Measurements from ENCODE around the gene ECHDC1. TPM values are rescaled to one million over a fixed set of nuclear protein-coding genes. Genes with fewer than 3 reads are reported as not detected.

Gene ECHDC1
- total RNA-seq, 1 experiment from 2014 or later = 47.2 TPM

DNA sequence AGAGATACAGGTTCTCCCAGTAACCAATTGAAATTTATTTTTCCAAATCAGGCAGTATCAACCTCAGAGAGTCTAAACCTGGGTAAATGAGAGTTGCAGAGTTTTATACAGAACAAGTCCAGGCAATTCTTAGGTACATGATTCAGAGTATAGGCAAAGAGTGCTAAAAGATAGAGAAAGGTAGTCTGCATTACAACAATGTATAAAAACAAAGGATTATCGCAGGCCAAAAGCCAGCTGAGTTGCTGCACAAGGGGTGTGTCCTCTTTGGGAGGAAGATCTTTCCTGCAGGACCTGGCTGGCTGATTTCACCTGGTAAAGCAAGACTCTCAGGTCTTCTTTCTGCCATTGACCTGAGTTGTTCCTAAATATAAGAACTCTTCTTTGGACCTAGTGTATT, 48.9 kb upstream of the ECHDC1 start:
- DNase-seq (ENCODE audit: low read depth, low spot score) (no peak), ATAC-seq (no peak)
- intact Hi-C loops (cut with micrococcal nuclease) = no loop called here
- Histone ChIP-seq H3K79me2 (ENCODE audit: insufficient read depth, low read length) (no peaks in the 10 kb centered on the region), H3K9ac (ENCODE audit: low read length) (no peak overlapping the region), H3K4me2 (ENCODE audit: low read length) (no peak overlapping the region), H3K36me3 (ENCODE audit: control insufficient read depth in 1 of 2, insufficient read depth in 2 of 2, low read length in 2 of 2) (no peaks in the 10 kb centered on the region), H3K27me3 (ENCODE audit: insufficient read depth, low read length) (no peaks in the 10 kb centered on the region), H2AFZ (ENCODE audit: low read depth, low read length, poor library complexity, severe bottlenecking) (no peak overlapping the region), H3K4me3 (replicated peaks in 1 of 2; ENCODE audit: low read depth in 1 of 2, low read length in 2 of 2) (no peak overlapping the region), H3K9me2 (ENCODE audit: insufficient read depth) (no peaks in the 10 kb centered on the region), H3K9me3 (ENCODE audit: control insufficient read depth in 1 of 2, insufficient read depth in 1 of 2, low read depth in 1 of 2, low read length in 2 of 2) (no peaks in the 10 kb centered on the region), H3K27ac (ENCODE audit: low read depth, low read length) (no peak overlapping the region), H3K4me1 (ENCODE audit: control insufficient read depth in 1 of 2, insufficient read depth in 2 of 2, low read length in 2 of 2) (no peaks in the 10 kb centered on the region), H4K20me1 (ENCODE audit: insufficient read depth) (no peaks in the 10 kb centered on the region)
- TF ChIP-seq POLR2AphosphoS5 (IDR thresholded peaks at IDR 0.05; ENCODE audit: low read depth, low read length) (no peak), EGR1 (IDR thresholded peaks at IDR 0.05; ENCODE audit: low read depth) (no peak), CBX3 (IDR thresholded peaks at IDR 0.05; ENCODE audit: low read depth) (no peak), SRF (IDR thresholded peaks at IDR 0.05; ENCODE audit: low read depth) (no peak), ELF1 (IDR thresholded peaks at IDR 0.05; ENCODE audit: borderline replicate concordance, low read depth) (no peak), ZFX (IDR thresholded peaks at IDR 0.05) (no peak)
- TF ChIP-seq, protein P1, sequence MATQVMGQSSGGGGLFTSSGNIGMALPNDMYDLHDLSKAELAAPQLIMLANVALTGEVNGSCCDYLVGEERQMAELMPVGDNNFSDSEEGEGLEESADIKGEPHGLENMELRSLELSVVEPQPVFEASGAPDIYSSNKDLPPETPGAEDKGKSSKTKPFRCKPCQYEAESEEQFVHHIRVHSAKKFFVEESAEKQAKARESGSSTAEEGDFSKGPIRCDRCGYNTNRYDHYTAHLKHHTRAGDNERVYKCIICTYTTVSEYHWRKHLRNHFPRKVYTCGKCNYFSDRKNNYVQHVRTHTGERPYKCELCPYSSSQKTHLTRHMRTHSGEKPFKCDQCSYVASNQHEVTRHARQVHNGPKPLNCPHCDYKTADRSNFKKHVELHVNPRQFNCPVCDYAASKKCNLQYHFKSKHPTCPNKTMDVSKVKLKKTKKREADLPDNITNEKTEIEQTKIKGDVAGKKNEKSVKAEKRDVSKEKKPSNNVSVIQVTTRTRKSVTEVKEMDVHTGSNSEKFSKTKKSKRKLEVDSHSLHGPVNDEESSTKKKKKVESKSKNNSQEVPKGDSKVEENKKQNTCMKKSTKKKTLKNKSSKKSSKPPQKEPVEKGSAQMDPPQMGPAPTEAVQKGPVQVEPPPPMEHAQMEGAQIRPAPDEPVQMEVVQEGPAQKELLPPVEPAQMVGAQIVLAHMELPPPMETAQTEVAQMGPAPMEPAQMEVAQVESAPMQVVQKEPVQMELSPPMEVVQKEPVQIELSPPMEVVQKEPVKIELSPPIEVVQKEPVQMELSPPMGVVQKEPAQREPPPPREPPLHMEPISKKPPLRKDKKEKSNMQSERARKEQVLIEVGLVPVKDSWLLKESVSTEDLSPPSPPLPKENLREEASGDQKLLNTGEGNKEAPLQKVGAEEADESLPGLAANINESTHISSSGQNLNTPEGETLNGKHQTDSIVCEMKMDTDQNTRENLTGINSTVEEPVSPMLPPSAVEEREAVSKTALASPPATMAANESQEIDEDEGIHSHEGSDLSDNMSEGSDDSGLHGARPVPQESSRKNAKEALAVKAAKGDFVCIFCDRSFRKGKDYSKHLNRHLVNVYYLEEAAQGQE (IDR thresholded peaks at IDR 0.05; ENCODE audit: low read depth) = no peak
- RAD21 ChIA-PET (ENCODE audit: low non-redundant PET in 1 of 2, low total read pairs in 2 of 2, uncharacterized antibody in 2 of 2, unreplicated experiment in 2 of 2) = no interaction called here
- no TSS peak for BruUV-seq (replicated peaks)
- POLR2A ChIA-PET = no interaction called here
- CTCF ChIA-PET = no interaction called here

All from HCT116 (cell line).